DND-41 (cell line): ENCODE results near the gene ZDHHC7.

Experiments
- CTCF ChIP-seq: IDR thresholded peaks from 2 replicates; pipeline ENCODE4 v1.5.1; 2012; ENCODE audit warnings: borderline replicate concordance, low read length, moderate library complexity, mild to moderate bottlenecking; ENCODE audit not compliant: poor library complexity, severe bottlenecking; ENCODE audit errors: extremely low read depth
- EZH2 ChIP-seq: IDR thresholded peaks from 3 replicates; pipeline ENCODE4 v1.6.1; 2012; ENCODE audit warnings: borderline replicate concordance, low read depth, mild to moderate bottlenecking, moderate library complexity, low read length, inconsistent platforms; ENCODE audit not compliant: severe bottlenecking

GRCh38 chr16:84976644-84977400 lies 34.5 kb downstream of the ZDHHC7 start:
- TF ChIP-seq CTCF = no peak
- TF ChIP-seq EZH2 = no peak
